A549 (cell line): ENCODE measurements around the gene SLC32A1. TPM values are rescaled to one million over a fixed set of nuclear protein-coding genes. Genes with fewer than 3 reads are reported as not detected.

Experiments
- ATAC-seq, 2 experiments: fragments of 200-7000 bp in 1 of 2; fragments of >200 bp in 1 of 2; cut with Nextera tagmentation in 1 of 2; cut with Tn5 transposase in 1 of 2; 3 replicates each; pipeline versions ENCODE4 v1.8.0 to v1.9.1; 2018 to 2020; ENCODE audit warnings: mild to moderate bottlenecking in 1 of 2, moderate library complexity in 1 of 2
- CTCF ChIA-PET: fragments of 300-600 bp; sonication (Branson Sonifier 250); formaldehyde crosslinking; extraction: SDS; loops from one replicate; lab custom pipeline; 2021; ENCODE audit warnings: antibody characterized with exemption, inconsistent platforms; lab: Yijun Ruan, JAX
- POLR2A ChIA-PET: fragments of 350-600 bp; formaldehyde crosslinking; extraction: SDS; loops from one replicate; lab custom pipeline; 2021; ENCODE audit warnings: antibody characterized with exemption, inconsistent platforms; lab: Yijun Ruan, JAX
- DNase-seq, 2 experiments: peaks; one replicate each; pipeline versions ENCODE4 v3.0.0 to v3.0.0-alpha.2; 2011 to 2016; ENCODE audit warnings: low read depth in 1 of 2, low spot score in 1 of 2
- FAIRE-seq: peaks from 2 replicates; lab custom pipeline; 2011; peaks lifted over from hg19 to GRCh38; lab: Jason Lieb, UNC
- H3K27ac ChIP-seq, 2 experiments: fragments of >200 bp; sonication (Bioruptor Twin); formaldehyde crosslinking; 3 replicates each; pipeline ENCODE4 v1.5.1; 2016 to 2017
- H3K4me1 ChIP-seq: fragments of >200 bp; sonication (Bioruptor Twin); formaldehyde crosslinking; 3 replicates; pipeline ENCODE4 v1.6.1; 2016
- H3K4me2 ChIP-seq: fragments of >200 bp; sonication (Bioruptor Twin); formaldehyde crosslinking; 3 replicates; pipeline ENCODE4 v1.6.1; 2016
- H3K4me3 ChIP-seq: fragments of >200 bp; sonication (Bioruptor Twin); formaldehyde crosslinking; 3 replicates; pipeline ENCODE4 v1.5.1; 2016
- H3K9me3 ChIP-seq: fragments of >200 bp; sonication (Bioruptor Twin); formaldehyde crosslinking; 3 replicates; pipeline ENCODE4 v1.6.1; 2016
- CBX2 ChIP-seq: fragments of 200-600 bp; sonication (generic); IDR thresholded peaks from 2 replicates; pipeline ENCODE4 v1.6.1; 2016; ENCODE audit warnings: low read depth, mild to moderate bottlenecking, borderline replicate concordance
- EHF ChIP-seq: fragments of 250-450 bp; sonication (Bioruptor Pico); IDR thresholded peaks from 2 replicates; pipeline ENCODE4 v1.5.0; 2020; ENCODE audit warnings: mild to moderate bottlenecking
- EHMT2 ChIP-seq: fragments of 200-600 bp; sonication (generic); IDR thresholded peaks from 2 replicates; pipeline ENCODE4 v1.6.1; 2016; ENCODE audit warnings: antibody characterized with exemption, low read depth, mild to moderate bottlenecking, moderate library complexity
- FOSB ChIP-seq: fragments of 250-450 bp; sonication (Bioruptor Pico); IDR thresholded peaks from 2 replicates; pipeline ENCODE4 v1.5.0; 2020; ENCODE audit warnings: mild to moderate bottlenecking, moderate library complexity
- FOSL2 ChIP-seq, 2 experiments: fragments of 450-650 bp in 1 of 2; fragments of >200 bp in 1 of 2; sonication (Bioruptor Twin) in 1 of 2; formaldehyde crosslinking; IDR thresholded peaks; 2 replicates each; pipeline versions ENCODE4 v1.5.0 to v1.6.1; 2016 to 2020; ENCODE audit warnings: mild to moderate bottlenecking in 1 of 2, moderate library complexity in 1 of 2
- FOXS1 ChIP-seq: fragments of 250-450 bp; sonication (Bioruptor Pico); IDR thresholded peaks from 2 replicates; pipeline ENCODE4 v1.5.0; 2020; ENCODE audit warnings: mild to moderate bottlenecking, moderate library complexity
- HDAC2 ChIP-seq: fragments of 200-600 bp; sonication (generic); IDR thresholded peaks from 2 replicates; pipeline ENCODE4 v1.6.1; 2016
- HES2 ChIP-seq: fragments of >200 bp; sonication (Bioruptor Twin); formaldehyde crosslinking; IDR thresholded peaks from 2 replicates; pipeline ENCODE4 v1.6.1; 2016
- KDM1A ChIP-seq: fragments of 200-600 bp; sonication (generic); IDR thresholded peaks from 2 replicates; pipeline ENCODE4 v1.6.1; 2016; ENCODE audit warnings: low read depth, mild to moderate bottlenecking
- KDM5A ChIP-seq: fragments of 200-600 bp; sonication (generic); IDR thresholded peaks from 2 replicates; pipeline ENCODE4 v1.6.1; 2016; ENCODE audit warnings: antibody characterized with exemption, mild to moderate bottlenecking
- MAFK ChIP-seq: fragments of 450-650 bp; IDR thresholded peaks from 2 replicates; pipeline ENCODE4 v1.6.1; 2014; ENCODE audit not compliant: partially characterized antibody
- POLR2A ChIP-seq: IDR thresholded peaks from 2 replicates; pipeline ENCODE4 v1.6.1; 2012; ENCODE audit warnings: mild to moderate bottlenecking, low read length
- POLR2AphosphoS2 ChIP-seq: conservative IDR thresholded peaks from 2 replicates; pipeline ENCODE4 v1.6.1; 2012; ENCODE audit warnings: low read length, improper control_type of control experiment, inconsistent platforms
- RAD21 ChIP-seq, 2 experiments: fragments of >200 bp in 1 of 2; sonication (Bioruptor Twin) in 1 of 2; formaldehyde crosslinking in 1 of 2; IDR thresholded peaks in 1 of 2; conservative IDR thresholded peaks in 1 of 2; 2 replicates in 1 of 2; 3 replicates in 1 of 2; pipeline ENCODE4 v1.6.1; 2012 to 2018; ENCODE audit warnings: inconsistent platforms in 1 of 2
- REST ChIP-seq: fragments of 200-600 bp; sonication (generic); IDR thresholded peaks from 2 replicates; pipeline ENCODE4 v1.6.1; 2016; ENCODE audit warnings: antibody characterized with exemption, mild to moderate bottlenecking, moderate library complexity
- SMC3 ChIP-seq: fragments of >200 bp; sonication (Bioruptor Twin); formaldehyde crosslinking; IDR thresholded peaks from 3 replicates; pipeline ENCODE4 v1.6.1; 2018; ENCODE audit warnings: inconsistent platforms
- TFCP2L1 ChIP-seq: fragments of 250-450 bp; sonication (Bioruptor Pico); IDR thresholded peaks from 2 replicates; pipeline ENCODE4 v1.5.0; 2021; ENCODE audit warnings: mild to moderate bottlenecking
- ZC3H11A ChIP-seq: fragments of 450-650 bp; IDR thresholded peaks from 2 replicates; pipeline ENCODE4 v1.6.1; 2014; ENCODE audit warnings: antibody characterized with exemption, mild to moderate bottlenecking
- ZFP36 ChIP-seq: fragments of 450-650 bp; IDR thresholded peaks from 2 replicates; pipeline ENCODE4 v1.6.1; 2014; ENCODE audit warnings: borderline replicate concordance; ENCODE audit not compliant: partially characterized antibody
- WGBS: methylation state at CpG from one replicate; pipeline ENCODE4 v1.1.6; 2017; ENCODE audit errors: missing lambda C conversion rate; 5-methylcytosine and 5-hydroxymethylcytosine counted together
- polyA plus RNA-seq, 4 experiments: library from polyadenylated mRNA; depleted of rRNA in 3 of 4; stranded (reverse); fragments of >200 nt; fragmentation: RNase III in 1 of 4; extraction: RNeasy Plus Mini Kit Qiagen cat#74134 plus additional on column Dnase treatment in 1 of 4; gene quantifications; 2 replicates in 3 of 4; 3 replicates in 1 of 4; pipeline ENCODE4 v1.2.3, GENCODE V29; 2011 to 2017
- TF ChIP-seq, protein P1 (sequence below): fragments of 150-350 bp; IDR thresholded peaks from 2 replicates; pipeline ENCODE4 v1.6.1; 2014; ENCODE audit warnings: low read depth, mild to moderate bottlenecking, low read length
- TF ChIP-seq, protein P2 (sequence below): fragments of >200 bp; sonication (Bioruptor Twin); formaldehyde crosslinking; IDR thresholded peaks from 3 replicates; pipeline ENCODE4 v1.6.1; 2016

SLC32A1 gene
- polyA plus RNA-seq, 2 of the 4 experiments (the other 2 are of a cell fraction): not detected

DNA sequence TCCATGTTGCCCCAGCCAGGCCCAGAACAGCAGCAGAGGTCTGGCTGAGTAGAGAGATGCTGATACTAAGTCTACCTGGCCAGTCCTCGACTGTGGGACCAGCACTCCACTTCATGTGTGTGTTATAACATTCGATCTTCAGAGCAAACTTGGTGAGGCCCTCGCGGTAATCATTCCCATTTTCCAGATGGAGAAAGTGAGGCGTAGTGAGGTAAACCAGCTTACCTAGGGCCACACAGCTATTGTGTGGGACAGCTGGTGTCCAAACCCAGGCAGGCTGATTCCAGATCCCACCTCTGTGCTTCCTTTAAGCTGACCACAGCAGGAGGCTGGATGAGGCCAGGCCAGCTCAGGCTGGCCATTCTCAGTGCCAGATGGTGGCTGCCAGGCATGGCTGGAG lies 47.7 kb upstream of the SLC32A1 start:
- no peak for TF ChIP-seq MAFK
- no peak for TF ChIP-seq EHMT2
- no peak for TF ChIP-seq EHF (CRISPR knock-in tag)
- TF ChIP-seq, protein P1, sequence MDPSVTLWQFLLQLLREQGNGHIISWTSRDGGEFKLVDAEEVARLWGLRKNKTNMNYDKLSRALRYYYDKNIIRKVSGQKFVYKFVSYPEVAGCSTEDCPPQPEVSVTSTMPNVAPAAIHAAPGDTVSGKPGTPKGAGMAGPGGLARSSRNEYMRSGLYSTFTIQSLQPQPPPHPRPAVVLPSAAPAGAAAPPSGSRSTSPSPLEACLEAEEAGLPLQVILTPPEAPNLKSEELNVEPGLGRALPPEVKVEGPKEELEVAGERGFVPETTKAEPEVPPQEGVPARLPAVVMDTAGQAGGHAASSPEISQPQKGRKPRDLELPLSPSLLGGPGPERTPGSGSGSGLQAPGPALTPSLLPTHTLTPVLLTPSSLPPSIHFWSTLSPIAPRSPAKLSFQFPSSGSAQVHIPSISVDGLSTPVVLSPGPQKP: no peak
- no peak for TF ChIP-seq RAD21 (conservative IDR thresholded peaks at IDR 0.05 in 1 of 2, IDR thresholded peaks at IDR 0.05 in 1 of 2)
- TF ChIP-seq ZC3H11A: no peak
- no peak for TF ChIP-seq HDAC2

DNA sequence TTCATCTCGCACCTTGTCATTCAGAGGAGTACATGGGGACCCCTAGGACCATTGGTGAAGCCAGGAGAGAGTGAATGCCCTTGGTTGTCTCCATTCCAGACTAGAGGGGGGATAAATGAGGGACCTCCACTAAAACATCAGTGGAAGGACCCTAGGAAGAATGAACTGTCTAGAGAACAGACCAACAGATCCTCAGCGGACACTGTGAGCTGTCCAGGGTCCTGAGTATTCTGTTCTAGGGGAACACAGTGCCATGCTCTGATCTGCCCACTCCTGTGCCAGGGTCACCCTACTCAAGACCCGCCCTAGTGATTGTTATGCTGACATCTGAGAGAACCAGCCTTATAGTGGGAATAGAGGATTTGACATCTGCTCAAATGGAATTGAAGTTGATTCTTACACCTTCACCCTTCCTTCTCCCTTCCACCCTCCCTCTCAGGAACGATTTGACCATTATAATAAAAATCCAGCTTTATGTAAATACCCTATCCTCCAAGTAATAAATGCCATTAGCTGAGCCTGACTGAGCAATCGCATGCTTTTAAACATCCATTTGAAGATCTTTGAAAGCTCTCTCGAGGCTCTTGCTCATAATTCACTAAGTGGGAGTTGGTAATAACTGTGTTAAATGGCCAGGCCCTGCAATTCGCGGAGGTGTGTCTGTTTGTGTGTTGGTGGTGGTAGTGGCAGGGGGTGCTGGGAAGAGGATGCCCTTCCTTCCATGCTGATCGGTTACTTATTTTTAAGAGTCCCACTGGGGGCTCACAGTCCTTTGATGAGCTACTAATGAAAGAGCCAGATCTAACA lies 43.6 kb upstream of the SLC32A1 start:
- H3K4me2 ChIP-seq: no peak overlapping the region
- ChIA-PET CTCF (interaction anchor here (0.9 to 2.3 kb wide), 2 partner anchors 14 to 36 kb away, joined by 3 to 7 read pairs; no protein-coding TSS in a partner anchor), POLR2A (no interaction called here)
- ATAC-seq (peak; percentile 64 to 89), FAIRE-seq (no peak), DNase-seq (peak in 1 of 2 experiments; percentile 25)
- no peaks in the 10 kb centered on the region for H3K4me1 ChIP-seq
- WGBS: 4% methylated on average over 9 of the region's 9 CpGs
- no peak overlapping the region for H3K4me3 ChIP-seq
- H3K9me3 ChIP-seq: no peaks in the 10 kb centered on the region
- TF ChIP-seq ZC3H11A (no peak), EHMT2 (peak; percentile 87), FOXS1 (CRISPR knock-in tag) (no peak), POLR2A (no peak), FOSL2 (IDR thresholded peaks at IDR 0.05) (no peak), FOSL2 (CRISPR knock-in tag; IDR thresholded peaks at IDR 0.05) (no peak), SMC3 (no peak), REST (peak; percentile 94)
- no peak overlapping the region for H3K27ac ChIP-seq

More for the DNA sequence above, 47.7 kb upstream of the SLC32A1 start:
- no peak overlapping the region for H3K27ac ChIP-seq
- 24% methylated on average over 5 of the region's 5 CpGs for WGBS
- POLR2A ChIA-PET: no interaction called here
- H3K9me3 ChIP-seq: no peaks in the 10 kb centered on the region
- H3K4me2 ChIP-seq: no peak overlapping the region
- no peak for ATAC-seq
- no peak for DNase-seq
- CTCF ChIA-PET: interaction anchor here (1.0 to 2.5 kb wide), 4 partner anchors 18 to 54 kb away, joined by 4 to 9 read pairs (median 4); no protein-coding TSS in a partner anchor
- H3K4me1 ChIP-seq: no peaks in the 10 kb centered on the region
- H3K4me3 ChIP-seq: no peak overlapping the region
- FAIRE-seq: no peak

- H3K4me2 ChIP-seq: no peak overlapping the region
- DNase-seq: no peak
- no peaks in the 10 kb centered on the region for H3K9me3 ChIP-seq
- no peak for FAIRE-seq
- no peak overlapping the region for H3K4me3 ChIP-seq
- H3K4me1 ChIP-seq: no peaks in the 10 kb centered on the region
- no peak overlapping the region for H3K27ac ChIP-seq
- WGBS: 16% methylated on average over 2 of the region's 2 CpGs
- ChIA-PET POLR2A (no interaction called here), CTCF (interaction anchor here (1.2 to 1.3 kb wide), 3 partner anchors 26 to 66 kb away, joined by 3 to 5 read pairs (median 5); no protein-coding TSS in a partner anchor)
- ATAC-seq: no peak
- TF ChIP-seq FOSB (no peak), CBX2 (no peak), REST (no peak), TFCP2L1 (no peak), MAFK (no peak), HES2 (no peak), KDM5A (no peak), KDM1A (no peak), POLR2AphosphoS2 (no peak), RAD21 (conservative IDR thresholded peaks at IDR 0.05 in 1 of 2, IDR thresholded peaks at IDR 0.05 in 1 of 2) (no peak), ZFP36 (no peak)
- TF ChIP-seq, protein P2, sequence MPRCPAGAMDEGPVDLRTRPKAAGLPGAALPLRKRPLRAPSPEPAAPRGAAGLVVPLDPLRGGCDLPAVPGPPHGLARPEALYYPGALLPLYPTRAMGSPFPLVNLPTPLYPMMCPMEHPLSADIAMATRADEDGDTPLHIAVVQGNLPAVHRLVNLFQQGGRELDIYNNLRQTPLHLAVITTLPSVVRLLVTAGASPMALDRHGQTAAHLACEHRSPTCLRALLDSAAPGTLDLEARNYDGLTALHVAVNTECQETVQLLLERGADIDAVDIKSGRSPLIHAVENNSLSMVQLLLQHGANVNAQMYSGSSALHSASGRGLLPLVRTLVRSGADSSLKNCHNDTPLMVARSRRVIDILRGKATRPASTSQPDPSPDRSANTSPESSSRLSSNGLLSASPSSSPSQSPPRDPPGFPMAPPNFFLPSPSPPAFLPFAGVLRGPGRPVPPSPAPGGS: no peak
Observed at GRCh38 chr20:38685271-38685670, 39.0 kb upstream of the SLC32A1 start.
